Heart right ventricle (tissue), 16 donors: Measurements from ENCODE around the gene SMTN. TPM values are rescaled to one million over a fixed set of nuclear protein-coding genes. Genes with fewer than 3 reads are reported as not detected.

Experiments
- ATAC-seq, 8 donors: fragments of 200-7000 bp; cut with Tn5 transposase; one replicate each; pipeline ENCODE4 v1.9.1; 2020; ENCODE audit warnings: mild to moderate bottlenecking in 8 of 8, moderate library complexity in 8 of 8, moderate number of reproducible peaks in 1 of 8
- DNase-seq, 2 donors: peaks; one replicate each; pipeline ENCODE4 v3.0.0-alpha.2; 2020
- H3K27ac ChIP-seq, 10 donors: fragments of 200-600 bp; sonication (generic) in 2 of 10; one replicate each; pipeline versions ENCODE4 v1.5.0 to v1.8.0; 2020 to 2022; ENCODE audit warnings: mild to moderate bottlenecking in 3 of 10
- H3K27me3 ChIP-seq, 7 donors: fragments of 200-600 bp; one replicate each; pipeline ENCODE4 v1.8.0; 2021 to 2022; ENCODE audit warnings: mild to moderate bottlenecking in 2 of 7
- H3K36me3 ChIP-seq, 9 donors: fragments of 200-600 bp; sonication (generic) in 1 of 9; one replicate each; pipeline versions ENCODE4 v1.5.0 to v1.8.0; 2020 to 2022; ENCODE audit warnings: mild to moderate bottlenecking in 2 of 9
- H3K4me1 ChIP-seq, 9 donors: fragments of 200-600 bp; sonication (generic) in 1 of 9; one replicate each; pipeline versions ENCODE4 v1.5.0 to v1.8.0; 2020 to 2022; ENCODE audit warnings: mild to moderate bottlenecking in 4 of 9
- H3K4me3 ChIP-seq, 10 donors: fragments of 200-600 bp; sonication (generic) in 2 of 10; one replicate each; pipeline versions ENCODE4 v1.5.0 to v1.8.0; 2020 to 2022; ENCODE audit warnings: mild to moderate bottlenecking in 7 of 10, moderate library complexity in 2 of 10
- H3K9me3 ChIP-seq, 11 donors: fragments of 200-600 bp in 10 of 11; sonication (generic) in 2 of 11; one replicate each; pipeline versions ENCODE4 v1.5.0 to v1.8.0; 2013 to 2022; ENCODE audit warnings: mild to moderate bottlenecking in 2 of 11, control low read depth in 1 of 11, moderate library complexity in 1 of 11
- WGBS, 2 donors: extraction: QIAGEN DNeasy Blood & Tissue Kit; methylation state at CpG; one replicate each; pipeline ENCODE4 v1.1.7; 2013; ENCODE audit warnings: inconsistent platforms in 1 of 2; 5-methylcytosine and 5-hydroxymethylcytosine counted together
- intact Hi-C, 10 donors: fragments of 100-400 bp; cut with DNase I; formaldehyde crosslinking; loops; one replicate each; pipeline versions ENCODE4 v1.11.1 to v1.14.2; 2022
- polyA plus RNA-seq, 2 donors: library from polyadenylated mRNA; stranded (reverse); fragments of 200-250 nt; gene quantifications; one replicate each; pipeline ENCODE4 v1.2.3, GENCODE V29; 2013
- total RNA-seq, 10 donors: library from RNA; stranded (reverse); fragmentation: NEBNext Ultra II Directional in 3 of 10; extraction: Animal tissue kit (Norgen Biotek cat#: 25700) in 3 of 10; gene quantifications; one replicate each; pipeline versions ENCODE4 v1.2.1 to v1.2.4, GENCODE V29; 2021 to 2023
- TF ChIP-seq, protein P1 (sequence below), 9 donors: fragments of 200-600 bp; sonication (generic) in 2 of 9; IDR thresholded peaks; one replicate each; pipeline versions ENCODE4 v1.5.0 to v1.8.0; 2021 to 2022; ENCODE audit warnings: antibody characterized with exemption in 9 of 9, mild to moderate bottlenecking in 5 of 9, moderate library complexity in 1 of 9
- donor health status: Arrhythmogenic right ventricular cardiomyopathy.
- donor health status: ischemic (EF 13 %, LVEDD 7.1; RV severe dilation, severe dysfunction).
- donor health status: healthy with polysubstance abuse.
- donor health status: DM: no; HTN: yes; CAD: no.
- donor health status: DM: no; HTN: no; CAD: no.
- donor health status: ischemic (EF 25% LVEDD 6.9; RV normal size, moderate dysfunction).
- donor health status: ischemic (EF 25% LVEDD 5.7; RV mildly dilated, moderate dysfunction).
- donor health status: healthy.
- donor health status: DM: yes; HTN: yes; CAD: no.
- donor health status: Ischemic cardiomyopathy.
- donor health status: ischemic (EF 35%, LVEDD 5.7; RV mildly dilated, moderate dysfunction).
- donor health status: nonischemic (EF 11% LVEDD 7.7; RV severe dilation, severe dysfunction).
- donor health status: DM: yes; HTN: yes; CAD: no.
- donor health status: PGD.
- donor health status: ischemic (EF 29% LVEDD 5.4; RV normal size, mild dysfunction).
- donor health status: nonischemic (EF 23%, LVEDD 6.1; RV moderate dilation, normal function).

Gene SMTN
- total and polyA plus RNA-seq, 12 donors = 64.2 to 398 (median 204) TPM

DNA sequence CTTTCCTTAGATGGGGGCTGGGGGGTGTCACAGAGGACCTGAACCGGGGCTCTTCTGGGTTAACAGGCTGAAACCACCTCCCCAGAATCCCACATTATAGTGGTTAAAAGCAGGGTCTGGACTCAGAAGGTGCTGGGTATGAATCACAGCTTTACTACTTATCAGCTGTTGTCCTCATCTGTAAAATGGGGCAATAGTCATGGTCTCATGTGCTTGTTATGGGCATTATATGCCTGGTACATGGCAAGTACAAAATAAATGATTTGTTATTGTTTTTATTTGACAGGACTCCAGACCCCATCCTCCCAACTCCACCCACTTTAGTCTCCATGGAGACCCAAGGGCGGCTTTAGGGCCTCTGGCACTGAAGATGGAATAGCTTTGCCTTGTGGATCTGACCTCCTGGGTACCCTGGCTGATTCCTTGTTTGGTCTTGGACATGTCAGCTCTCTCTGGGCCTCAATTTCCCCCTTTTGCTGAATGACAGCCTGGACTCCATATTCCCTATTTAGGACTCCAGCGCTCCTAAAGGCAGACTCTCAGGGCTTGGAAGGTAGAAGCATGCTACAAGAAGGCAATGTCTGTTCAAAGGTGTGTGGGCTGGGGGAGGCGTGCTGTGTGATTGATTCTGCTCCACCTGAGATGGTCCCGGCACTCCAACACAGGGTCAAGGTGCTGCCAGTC is 812 bp upstream of the SMTN start:
- DNase-seq (peak in 1 of 2 donors; percentile 3), ATAC-seq (no peak)
- peaks cover 0 to 14% (median 0%) of the 10 kb centered on the region in 9 donors for H3K36me3 ChIP-seq
- 30 to 32% methylated on average over 5 of the region's 5 CpGs for WGBS, 2 donors
- H3K27ac ChIP-seq = peak overlapping the region; percentile 78 to 98 (median 96)
- peaks cover 18 to 56% (median 42%) of the 10 kb centered on the region in 9 donors for H3K4me1 ChIP-seq
- TF ChIP-seq, protein P1, sequence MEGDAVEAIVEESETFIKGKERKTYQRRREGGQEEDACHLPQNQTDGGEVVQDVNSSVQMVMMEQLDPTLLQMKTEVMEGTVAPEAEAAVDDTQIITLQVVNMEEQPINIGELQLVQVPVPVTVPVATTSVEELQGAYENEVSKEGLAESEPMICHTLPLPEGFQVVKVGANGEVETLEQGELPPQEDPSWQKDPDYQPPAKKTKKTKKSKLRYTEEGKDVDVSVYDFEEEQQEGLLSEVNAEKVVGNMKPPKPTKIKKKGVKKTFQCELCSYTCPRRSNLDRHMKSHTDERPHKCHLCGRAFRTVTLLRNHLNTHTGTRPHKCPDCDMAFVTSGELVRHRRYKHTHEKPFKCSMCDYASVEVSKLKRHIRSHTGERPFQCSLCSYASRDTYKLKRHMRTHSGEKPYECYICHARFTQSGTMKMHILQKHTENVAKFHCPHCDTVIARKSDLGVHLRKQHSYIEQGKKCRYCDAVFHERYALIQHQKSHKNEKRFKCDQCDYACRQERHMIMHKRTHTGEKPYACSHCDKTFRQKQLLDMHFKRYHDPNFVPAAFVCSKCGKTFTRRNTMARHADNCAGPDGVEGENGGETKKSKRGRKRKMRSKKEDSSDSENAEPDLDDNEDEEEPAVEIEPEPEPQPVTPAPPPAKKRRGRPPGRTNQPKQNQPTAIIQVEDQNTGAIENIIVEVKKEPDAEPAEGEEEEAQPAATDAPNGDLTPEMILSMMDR (IDR thresholded peaks at IDR 0.05) = no peak
- intact Hi-C loops = loop anchor here in 8 of 10 donors (2.0 to 10.0 kb wide), 6 partner anchors 33 to 154 kb away; partner anchors contain the start of genes MORC2 (in 6 of the 8) and TUG1 (in 6 of the 8)
- peak overlapping the region in 9 of 10 donors; percentile 55 to 91 (median 75) for H3K4me3 ChIP-seq
- H3K9me3 ChIP-seq = no peaks in the 10 kb centered on the region
- no peaks in the 10 kb centered on the region for H3K27me3 ChIP-seq

DNA sequence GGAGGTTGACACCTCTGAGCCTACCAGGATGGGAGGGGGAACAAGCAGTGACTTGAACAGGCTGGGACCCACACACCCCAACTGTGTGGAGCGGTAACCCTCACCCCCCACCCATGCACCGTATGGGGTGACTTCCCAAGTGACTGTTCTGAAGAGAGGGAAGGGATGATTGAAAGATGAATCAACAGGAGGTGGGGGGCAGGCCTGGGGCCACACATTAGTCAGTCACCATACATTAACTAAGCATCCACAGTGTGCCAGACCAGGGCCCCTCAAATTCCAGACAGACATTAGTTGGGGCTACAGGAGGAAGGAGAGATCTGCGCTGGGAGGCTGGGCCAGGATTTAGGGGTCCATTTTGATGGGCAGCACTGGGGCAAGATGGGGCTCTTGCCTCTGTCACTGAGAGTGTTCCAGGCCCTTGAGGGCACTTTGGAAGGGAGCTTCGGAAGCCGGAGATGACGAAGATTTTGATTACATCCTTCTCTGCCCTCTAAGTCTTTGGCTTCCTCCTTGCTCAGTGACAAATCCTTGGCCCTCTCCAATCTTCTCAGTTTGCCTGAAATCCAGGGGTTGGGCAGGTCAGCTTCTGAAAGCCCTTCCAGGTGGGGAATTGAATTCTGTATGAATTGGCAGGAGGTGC is 966 bp downstream of the SMTN start:
- intact Hi-C loops = loop anchor here in 9 of 10 donors (1.0 to 10.0 kb wide), 10 partner anchors 35 to 153 kb away; partner anchors contain the start of genes MORC2 (in 6 of the 9) and TUG1 (in 6 of the 9)
- no peak for ATAC-seq
- Histone ChIP-seq H3K27me3 (no peaks in the 10 kb centered on the region), H3K27ac (peak overlapping the region; percentile 78 to 98 (median 96)), H3K36me3 (peaks cover 0 to 29% (median 0%) of the 10 kb centered on the region in 9 donors), H3K4me1 (peaks cover 14 to 58% (median 45%) of the 10 kb centered on the region in 9 donors), H3K9me3 (no peaks in the 10 kb centered on the region), H3K4me3 (peak overlapping the region; percentile 55 to 91 (median 74))
- TF ChIP-seq, protein P1 (IDR thresholded peaks at IDR 0.05) = no peak
- WGBS, 2 donors = 34 to 52% methylated on average over 6 of the region's 6 CpGs
- DNase-seq = no peak

DNA sequence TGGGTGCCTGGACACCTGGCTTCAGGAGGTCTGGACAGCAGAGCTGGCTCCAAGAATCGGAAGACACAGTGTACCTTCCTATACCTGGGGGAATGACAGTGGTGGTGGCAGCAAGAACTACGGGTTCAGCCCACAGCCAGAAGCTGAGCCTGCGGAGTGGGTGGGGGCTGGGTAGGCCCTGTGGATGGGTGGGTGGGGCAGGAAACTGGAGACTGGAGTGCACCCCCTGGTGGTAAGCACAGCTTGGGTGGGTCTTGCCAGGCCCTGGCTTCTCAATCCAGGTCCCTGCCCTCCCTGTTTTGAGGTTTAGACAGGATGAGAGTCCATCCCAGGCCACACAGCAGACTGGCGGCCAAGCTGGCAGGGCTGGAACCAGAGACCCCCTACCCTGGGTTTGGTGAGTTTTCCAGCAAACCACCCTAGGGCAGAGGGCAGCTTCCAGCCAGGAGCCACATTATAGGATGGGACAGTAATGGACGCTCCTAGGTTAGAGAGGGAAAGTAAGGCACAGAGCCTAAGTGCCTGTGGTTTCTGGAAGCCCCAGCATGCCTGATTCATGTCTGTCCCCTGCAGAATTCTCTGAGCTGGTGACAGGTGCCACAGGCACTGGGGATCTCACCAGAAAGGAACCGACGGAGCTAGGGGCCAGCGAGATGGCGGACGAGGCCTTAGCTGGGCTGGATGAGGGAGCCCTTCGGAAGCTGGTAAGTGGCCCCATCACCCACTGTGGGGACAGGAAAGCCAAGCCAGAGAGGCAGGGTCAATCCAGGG is 1.7 kb downstream of the SMTN start:
- H3K4me1 ChIP-seq = peaks cover 14 to 65% (median 46%) of the 10 kb centered on the region in 9 donors
- peak; percentile 79 to 87 for DNase-seq
- no peaks in the 10 kb centered on the region for H3K9me3 ChIP-seq
- 54 to 63% methylated on average over 11 of the region's 11 CpGs for WGBS, 2 donors
- peak; percentile 5 to 60 (median 33) for ATAC-seq
- TF ChIP-seq, protein P1 (IDR thresholded peaks at IDR 0.05) = peak; percentile 48 to 81 (median 72)
- H3K4me3 ChIP-seq = peak overlapping the region; percentile 27 to 91 (median 74)
- intact Hi-C loops = loop anchor here in 8 of 10 donors (1.0 to 10.0 kb wide), 8 partner anchors 35 to 152 kb away; partner anchors contain the start of genes MORC2 (in 6 of the 8) and TUG1 (in 6 of the 8)
- no peaks in the 10 kb centered on the region for H3K27me3 ChIP-seq
- H3K36me3 ChIP-seq = peaks cover 0 to 36% (median under 1%) of the 10 kb centered on the region in 9 donors
- H3K27ac ChIP-seq = peak overlapping the region; percentile 78 to 98 (median 96)
